ENCODE results near the gene PSMB2. TPM values are rescaled to one million over a fixed set of nuclear protein-coding genes. Genes with fewer than 3 reads are reported as not detected.

PSMB2 gene
- total and polyA plus RNA-seq, 10 of the 15 experiments (the other 5 are each of a cell fraction or from before 2014, with no cell fraction given), result 71.7 to 299 (median 145) TPM

GRCh38 chr1:35629051-35629450, 12.3 kb downstream of the PSMB2 start:
- ATAC-seq (no peak), DNase-seq (ENCODE audit: low read depth, low spot score) (no peak), FAIRE-seq (no peak)
- Histone ChIP-seq H3K4me2 (ENCODE audit: control insufficient read depth, insufficient read depth) (no peak overlapping the region), H3K4me3 (no peak overlapping the region), H3K27ac (ENCODE audit: control insufficient read depth, insufficient read depth) (no peak overlapping the region), H3K79me2 (ENCODE audit: control insufficient read depth, insufficient read depth, low read length) (peaks cover 14% of the 10 kb centered on the region), H3K9me3 (replicated peaks; ENCODE audit: control insufficient read depth, insufficient read depth, low read length) (no peaks in the 10 kb centered on the region), H3K9ac (ENCODE audit: control insufficient read depth, insufficient read depth, low read length) (no peak overlapping the region), H3K36me3 (ENCODE audit: control insufficient read depth in 2 of 2, insufficient read depth in 2 of 2, low read length in 1 of 2) (peaks cover 2 to 38% of the 10 kb centered on the region in 2 experiments), H3K4me1 (ENCODE audit: control insufficient read depth, insufficient read depth, low read length) (no peaks in the 10 kb centered on the region), H3K27me3 (replicated peaks in 1 of 2; ENCODE audit: control insufficient read depth in 2 of 2, insufficient read depth in 2 of 2, low read length in 1 of 2) (no peaks in the 10 kb centered on the region), H4K20me1 (ENCODE audit: control insufficient read depth, insufficient read depth) (no peaks in the 10 kb centered on the region), H2AFZ (ENCODE audit: control insufficient read depth, low read depth, low read length) (no peak overlapping the region)
- ChIA-PET POLR2A (interaction anchor here (0.6 kb wide), 1 partner anchor 844 kb away, joined by 3 read pairs; no protein-coding TSS in a partner anchor), CTCF (interaction anchor here (1.4 kb wide), 2 partner anchors 9 to 87 kb away, joined by 3 to 4 read pairs; no protein-coding TSS in a partner anchor), RAD21 (ENCODE audit: unreplicated experiment) (interaction anchor here (1.2 to 1.5 kb wide), 2 partner anchors 86 to 141 kb away, joined by 3 to 4 read pairs; partner anchors contain the start of gene CLSPN), SMC1A (ENCODE audit: uncharacterized antibody, unreplicated experiment) (interaction anchor here (1.3 to 2.9 kb wide), 3 partner anchors 8 to 98 kb away, joined by 4 to 15 read pairs (median 6); no protein-coding TSS in a partner anchor)
- intact Hi-C loops (cut with micrococcal nuclease; ENCODE audit: unreplicated experiment), result no loop called here
- no peak for TF ChIP-seq POLR2AphosphoS5 (IDR thresholded peaks at IDR 0.05; ENCODE audit: low read length)
- no peak for TF ChIP-seq MEF2A (IDR thresholded peaks at IDR 0.05; ENCODE audit: insufficient read depth, low read depth, low read length)
- no peak for TF ChIP-seq ESRRA (IDR thresholded peaks at IDR 0.05; ENCODE audit: low read length)
- TF ChIP-seq CHD2 (IDR thresholded peaks at IDR 0.05; ENCODE audit: borderline replicate concordance, low read depth, low read length), result no peak
- no peak for TF ChIP-seq KAT2A (conservative IDR thresholded peaks at IDR 0.05; ENCODE audit: control insufficient read depth, low read depth, low read length)
- TF ChIP-seq ATF7 (IDR thresholded peaks at IDR 0.05; ENCODE audit: low read depth), result no peak
- no peak for TF ChIP-seq MYB (IDR thresholded peaks at IDR 0.05; ENCODE audit: borderline replicate concordance, low read depth, low read length)
- no peak for TF ChIP-seq ZNF274 (IDR thresholded peaks at IDR 0.05; ENCODE audit: insufficient read depth, insufficient read length)
- TF ChIP-seq MTA2 (IDR thresholded peaks at IDR 0.05; ENCODE audit: low read depth), result no peak
- TF ChIP-seq ZBTB33 (IDR thresholded peaks at IDR 0.05), result no peak
- no peak for TF ChIP-seq SIN3A (IDR thresholded peaks at IDR 0.05; ENCODE audit: low read depth, low read length)
- TF ChIP-seq EED (IDR thresholded peaks at IDR 0.05; ENCODE audit: low read depth), result no peak
- no peak for TF ChIP-seq SMC3 (IDR thresholded peaks at IDR 0.05; ENCODE audit: borderline replicate concordance, low read length)
- no peak for TF ChIP-seq NFXL1 (IDR thresholded peaks at IDR 0.05; ENCODE audit: borderline replicate concordance)
- TF ChIP-seq ZBTB40 (IDR thresholded peaks at IDR 0.05; ENCODE audit: borderline replicate concordance), result no peak
- TF ChIP-seq POLR2AphosphoS2 (IDR thresholded peaks at IDR 0.05; ENCODE audit: low read depth, low read length), result no peak
- TF ChIP-seq TCF7 (IDR thresholded peaks at IDR 0.05; ENCODE audit: borderline replicate concordance), result no peak
- TF ChIP-seq SUPT20H (IDR thresholded peaks at IDR 0.05; ENCODE audit: borderline replicate concordance, control insufficient read depth, low read depth, low read length), result no peak
- TSS peak; percentile 8 for BruUV-seq (replicated peaks)
- 93% methylated on average over 2 of the region's 2 CpGs for WGBS (ENCODE audit: insufficient coverage, insufficient replicate concordance, low lambda C conversion rate, missing lambda C conversion rate)
- in situ Hi-C loops (cut with MboI), result no loop called here
